ENCODE data around the gene DBI.
"Not testable (repeated sequence)": the region's sequence is repeated elsewhere in the genome, so short reads cannot be mapped to it uniquely, and the experiment has no call there.

DBI gene

DNA sequence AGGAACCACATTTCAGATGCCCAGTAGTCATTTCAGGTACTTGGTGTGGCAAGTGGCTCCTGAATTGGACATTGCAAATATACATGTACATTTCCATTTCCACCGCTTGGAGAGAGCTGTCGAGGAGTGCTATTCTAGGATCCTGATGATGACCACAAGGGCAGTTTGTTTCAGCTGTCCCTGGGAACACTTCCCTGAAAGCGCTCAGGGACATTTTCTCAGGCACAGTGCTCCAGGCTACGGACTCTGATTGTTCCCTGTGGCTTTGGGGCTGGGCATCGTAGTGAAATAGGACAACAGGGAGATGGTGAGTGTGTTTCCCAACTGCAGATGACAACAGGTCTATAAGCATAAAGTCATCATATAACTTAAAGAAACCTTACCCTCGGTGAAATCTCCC is 3.1 kb downstream of the DBI start:
- Histone ChIP-seq H3K4me3 (ENCODE audit: low read depth in 1 of 2, low read length in 2 of 2) (no peak overlapping the region), H3K4me2 (ENCODE audit: insufficient read depth, low read length) (no peak overlapping the region), H3K27me3 (ENCODE audit: insufficient read depth, low read length, poor library complexity) (no peaks in the 10 kb centered on the region), H3K9ac (ENCODE audit: low read depth, low read length) (no peak overlapping the region), H3K9me3 (ENCODE audit: insufficient read depth, low read length, severe bottlenecking) (no peaks in the 10 kb centered on the region), H2AFZ (ENCODE audit: low read depth, low read length) (no peak overlapping the region), H3K36me3 (ENCODE audit: insufficient read depth, low read length) (peaks cover 58% of the 10 kb centered on the region), H4K20me1 (ENCODE audit: insufficient read depth, low read length) (peaks cover 24% of the 10 kb centered on the region), H3K4me1 (ENCODE audit: insufficient read depth, low read length) (peaks cover 29% of the 10 kb centered on the region), H3K27ac (ENCODE audit: low read length) (no peak overlapping the region), H3K79me2 (ENCODE audit: insufficient read depth, low read length) (peaks cover 42% of the 10 kb centered on the region)
- ATAC-seq (ENCODE audit: insufficient read depth, low read depth) = no peak
- no peak for TF ChIP-seq CTCF (IDR thresholded peaks at IDR 0.05; ENCODE audit: borderline replicate concordance, extremely low read depth, low read length, poor library complexity, severe bottlenecking)
- TF ChIP-seq EZH2 (IDR thresholded peaks at IDR 0.05; ENCODE audit: borderline replicate concordance, low read depth, low read length, severe bottlenecking) = no peak
- DNase-seq = no peak

- no peak overlapping the region for H3K9ac ChIP-seq (ENCODE audit: low read depth, low read length)
- H2AFZ ChIP-seq (ENCODE audit: low read depth, low read length) = no peak overlapping the region
- H3K4me3 ChIP-seq (ENCODE audit: low read depth in 1 of 2, low read length in 2 of 2) = no peak overlapping the region
- ATAC-seq (ENCODE audit: insufficient read depth, low read depth) (no peak), DNase-seq (no peak)
- no peaks in the 10 kb centered on the region for H3K27me3 ChIP-seq (ENCODE audit: insufficient read depth, low read length, poor library complexity)
- H3K36me3 ChIP-seq (ENCODE audit: insufficient read depth, low read length) = peaks cover 58% of the 10 kb centered on the region
- TF ChIP-seq CTCF (IDR thresholded peaks at IDR 0.05; ENCODE audit: borderline replicate concordance, extremely low read depth, low read length, poor library complexity, severe bottlenecking) (no peak), EZH2 (IDR thresholded peaks at IDR 0.05; ENCODE audit: borderline replicate concordance, low read depth, low read length, severe bottlenecking) (no peak)
- peaks cover 24% of the 10 kb centered on the region for H4K20me1 ChIP-seq (ENCODE audit: insufficient read depth, low read length)
- H3K4me1 ChIP-seq (ENCODE audit: insufficient read depth, low read length) = peaks cover 18% of the 10 kb centered on the region
- no peaks in the 10 kb centered on the region for H3K9me3 ChIP-seq (ENCODE audit: insufficient read depth, low read length, severe bottlenecking)
- no peak overlapping the region for H3K4me2 ChIP-seq (ENCODE audit: insufficient read depth, low read length)
- H3K27ac ChIP-seq (ENCODE audit: low read length) = no peak overlapping the region
- peaks cover 29% of the 10 kb centered on the region for H3K79me2 ChIP-seq (ENCODE audit: insufficient read depth, low read length)
Measured at GRCh38 chr2:119371111-119371510, 4.3 kb downstream of the DBI start.

DNA sequence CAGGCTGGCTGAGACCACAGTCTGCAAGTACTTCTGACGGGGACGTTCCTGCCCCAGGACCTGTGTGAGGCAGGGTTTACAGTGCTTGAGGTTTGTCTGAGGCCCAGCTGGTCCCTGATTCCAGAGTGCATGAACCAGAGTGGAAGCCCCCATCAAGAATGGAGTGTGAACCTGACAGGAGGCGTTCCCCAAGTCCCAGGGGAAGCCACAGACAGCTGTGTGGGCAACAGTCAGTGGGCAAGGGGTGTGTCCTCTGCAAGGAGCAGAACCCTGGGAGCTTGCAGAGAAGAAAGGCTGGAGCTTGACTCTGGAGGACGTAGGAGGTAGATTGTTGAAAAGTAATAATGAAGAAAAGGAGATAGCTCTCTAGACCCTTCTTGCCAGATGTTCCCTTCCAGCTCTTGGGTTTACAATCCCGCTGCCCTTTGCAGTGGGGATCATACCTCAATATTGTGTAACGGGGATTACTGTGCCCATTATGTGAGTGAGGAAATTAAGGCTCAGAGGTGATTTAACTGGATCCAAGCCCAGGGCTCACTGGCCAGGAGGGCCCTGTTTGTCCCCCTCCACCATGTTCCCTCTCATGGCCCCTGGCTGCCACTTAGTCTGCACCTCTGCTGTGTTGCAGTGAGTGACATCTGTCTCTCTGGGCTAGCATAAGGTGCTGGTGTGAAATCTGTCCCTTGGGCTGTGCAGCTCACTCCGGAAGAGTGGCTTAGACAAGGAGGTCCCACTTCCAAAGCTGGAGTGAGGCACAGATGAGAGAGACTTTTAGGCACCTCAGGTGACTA is 6.2 kb downstream of the DBI start:
- Histone ChIP-seq H3K9ac (ENCODE audit: low read depth, low read length) (no peak overlapping the region), H3K36me3 (ENCODE audit: insufficient read depth, low read length) (peaks cover 57% of the 10 kb centered on the region)
- TF ChIP-seq CTCF (IDR thresholded peaks at IDR 0.05; ENCODE audit: borderline replicate concordance, extremely low read depth, low read length, poor library complexity, severe bottlenecking) (no peak), EZH2 (IDR thresholded peaks at IDR 0.05; ENCODE audit: borderline replicate concordance, low read depth, low read length, severe bottlenecking) (no peak)

DNA sequence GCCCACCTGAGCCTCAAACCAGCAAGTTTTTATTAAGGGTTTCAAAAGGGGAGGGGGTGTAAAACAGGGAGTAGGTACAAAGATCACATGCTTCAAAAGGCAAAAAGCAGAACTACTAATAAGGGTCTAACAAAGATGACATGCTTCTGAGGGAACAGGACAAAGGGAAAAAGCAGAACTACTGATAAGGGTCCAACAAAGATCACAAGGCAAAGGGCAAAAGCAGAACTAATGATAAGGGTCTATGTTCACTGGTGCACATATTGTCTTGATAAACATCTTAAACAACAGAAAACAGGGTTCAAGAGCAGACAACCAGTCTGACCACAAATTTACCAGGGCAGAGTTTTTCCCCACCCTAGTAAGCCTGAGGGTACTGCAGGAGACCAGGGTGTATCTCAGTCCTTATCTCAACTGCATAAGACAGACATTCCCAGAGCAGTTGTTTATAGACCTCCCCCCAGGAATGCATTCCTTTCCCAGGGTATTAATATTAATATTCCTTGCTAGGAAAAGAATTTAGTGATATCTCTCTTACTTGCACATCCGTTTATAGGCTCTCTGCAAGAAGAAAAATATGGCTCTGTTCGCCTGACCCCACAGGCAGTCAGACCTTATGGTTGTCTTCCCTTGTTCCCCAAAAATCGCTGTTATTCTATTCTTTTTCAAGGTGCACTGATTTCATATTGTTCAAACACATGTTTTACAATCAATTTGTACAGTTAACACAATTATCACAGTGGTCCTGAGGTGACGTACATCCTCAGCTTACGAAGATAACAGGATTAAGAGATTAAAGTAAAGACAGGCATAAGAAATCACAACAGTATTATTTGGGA is 7.3 kb downstream of the DBI start:
- not testable (repeated sequence) for H2AFZ ChIP-seq (ENCODE audit: low read depth, low read length); H3K79me2 ChIP-seq (ENCODE audit: insufficient read depth, low read length); H3K4me2 ChIP-seq (ENCODE audit: insufficient read depth, low read length); H3K4me3 ChIP-seq (ENCODE audit: low read depth in 1 of 2, low read length in 2 of 2); H3K27me3 ChIP-seq (ENCODE audit: insufficient read depth, low read length, poor library complexity); ATAC-seq (ENCODE audit: insufficient read depth, low read depth); H3K9ac ChIP-seq (ENCODE audit: low read depth, low read length); H3K9me3 ChIP-seq (ENCODE audit: insufficient read depth, low read length, severe bottlenecking); H3K4me1 ChIP-seq (ENCODE audit: insufficient read depth, low read length); H4K20me1 ChIP-seq (ENCODE audit: insufficient read depth, low read length); DNase-seq; H3K27ac ChIP-seq (ENCODE audit: low read length)
- H3K36me3 ChIP-seq (ENCODE audit: insufficient read depth, low read length) = peaks cover 46% of the 10 kb centered on the region

More for the DNA sequence above, 6.2 kb downstream of the DBI start:
- Histone ChIP-seq H3K4me2 (ENCODE audit: insufficient read depth, low read length) (no peak overlapping the region), H3K27ac (ENCODE audit: low read length) (no peak overlapping the region), H3K27me3 (ENCODE audit: insufficient read depth, low read length, poor library complexity) (no peaks in the 10 kb centered on the region), H3K79me2 (ENCODE audit: insufficient read depth, low read length) (peaks cover 13% of the 10 kb centered on the region), H3K4me1 (ENCODE audit: insufficient read depth, low read length) (peaks cover 13% of the 10 kb centered on the region), H3K9me3 (ENCODE audit: insufficient read depth, low read length, severe bottlenecking) (no peaks in the 10 kb centered on the region), H2AFZ (ENCODE audit: low read depth, low read length) (no peak overlapping the region), H4K20me1 (ENCODE audit: insufficient read depth, low read length) (peaks cover 18% of the 10 kb centered on the region), H3K4me3 (ENCODE audit: low read depth in 1 of 2, low read length in 2 of 2) (no peak overlapping the region)
- ATAC-seq (ENCODE audit: insufficient read depth, low read depth) = peak; percentile 57
- DNase-seq = peak; percentile 10

GRCh38 chr2:119376406-119376805 is 9.6 kb downstream of the DBI start:
- H3K4me1 ChIP-seq (ENCODE audit: insufficient read depth, low read length); H3K4me2 ChIP-seq (ENCODE audit: insufficient read depth, low read length); H3K27ac ChIP-seq (ENCODE audit: low read length); H3K9ac ChIP-seq (ENCODE audit: low read depth, low read length); DNase-seq; H3K79me2 ChIP-seq (ENCODE audit: insufficient read depth, low read length); H4K20me1 ChIP-seq (ENCODE audit: insufficient read depth, low read length); H3K9me3 ChIP-seq (ENCODE audit: insufficient read depth, low read length, severe bottlenecking); H3K4me3 ChIP-seq (ENCODE audit: low read depth in 1 of 2, low read length in 2 of 2); H3K27me3 ChIP-seq (ENCODE audit: insufficient read depth, low read length, poor library complexity); ATAC-seq (ENCODE audit: insufficient read depth, low read depth); H2AFZ ChIP-seq (ENCODE audit: low read depth, low read length): not testable (repeated sequence)
- peaks cover 23% of the 10 kb centered on the region for H3K36me3 ChIP-seq (ENCODE audit: insufficient read depth, low read length)

All from DND-41 (cell line).